ENCODE measurements around the gene MICB.

The MICB gene

DNA sequence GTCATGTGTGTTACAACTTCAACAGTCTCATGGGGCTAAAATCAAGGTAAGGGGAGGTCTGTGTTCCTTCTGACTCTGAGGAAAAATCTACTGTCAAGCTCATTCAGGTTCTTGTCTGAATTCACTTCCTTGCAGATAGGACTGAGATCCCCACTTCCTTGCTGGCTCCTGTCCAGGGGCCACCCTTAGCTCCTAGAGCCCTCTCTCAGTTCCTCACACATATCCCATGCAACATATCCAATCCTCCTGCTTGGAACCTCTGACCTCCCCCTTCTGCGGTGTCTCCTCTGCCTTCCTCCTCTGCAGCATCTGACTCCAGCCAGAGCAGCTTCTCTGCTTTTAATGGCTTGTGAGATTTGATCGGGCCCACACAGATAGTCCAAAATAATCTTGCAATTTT is 27.1 kb upstream of the MICB start:
- DNase-seq (ENCODE audit: extremely low read depth, low read depth) = no peak
- TF ChIP-seq, protein P1, sequence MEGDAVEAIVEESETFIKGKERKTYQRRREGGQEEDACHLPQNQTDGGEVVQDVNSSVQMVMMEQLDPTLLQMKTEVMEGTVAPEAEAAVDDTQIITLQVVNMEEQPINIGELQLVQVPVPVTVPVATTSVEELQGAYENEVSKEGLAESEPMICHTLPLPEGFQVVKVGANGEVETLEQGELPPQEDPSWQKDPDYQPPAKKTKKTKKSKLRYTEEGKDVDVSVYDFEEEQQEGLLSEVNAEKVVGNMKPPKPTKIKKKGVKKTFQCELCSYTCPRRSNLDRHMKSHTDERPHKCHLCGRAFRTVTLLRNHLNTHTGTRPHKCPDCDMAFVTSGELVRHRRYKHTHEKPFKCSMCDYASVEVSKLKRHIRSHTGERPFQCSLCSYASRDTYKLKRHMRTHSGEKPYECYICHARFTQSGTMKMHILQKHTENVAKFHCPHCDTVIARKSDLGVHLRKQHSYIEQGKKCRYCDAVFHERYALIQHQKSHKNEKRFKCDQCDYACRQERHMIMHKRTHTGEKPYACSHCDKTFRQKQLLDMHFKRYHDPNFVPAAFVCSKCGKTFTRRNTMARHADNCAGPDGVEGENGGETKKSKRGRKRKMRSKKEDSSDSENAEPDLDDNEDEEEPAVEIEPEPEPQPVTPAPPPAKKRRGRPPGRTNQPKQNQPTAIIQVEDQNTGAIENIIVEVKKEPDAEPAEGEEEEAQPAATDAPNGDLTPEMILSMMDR (IDR thresholded peaks at IDR 0.05; ENCODE audit: low read depth, low read length) = no peak

- TF ChIP-seq, protein P1 (IDR thresholded peaks at IDR 0.05; ENCODE audit: low read depth, low read length) = no peak
- no peak for DNase-seq (ENCODE audit: extremely low read depth, low read depth)
Observed at GRCh38 chr6:31471711-31472110, 26.2 kb upstream of the MICB start.

GRCh38 chr6:31472259-31472658 is 25.7 kb upstream of the MICB start:
- no peak for DNase-seq (ENCODE audit: extremely low read depth, low read depth)
- TF ChIP-seq, protein P1 (IDR thresholded peaks at IDR 0.05; ENCODE audit: low read depth, low read length) = no peak

GRCh38 chr6:31473244-31473643 is 24.7 kb upstream of the MICB start:
- no peak for DNase-seq (ENCODE audit: extremely low read depth, low read depth)
- TF ChIP-seq, protein P1 (IDR thresholded peaks at IDR 0.05; ENCODE audit: low read depth, low read length) = no peak

GRCh38 chr6:31473780-31474761 is 23.9 kb upstream of the MICB start:
- DNase-seq (ENCODE audit: extremely low read depth, low read depth) = no peak
- TF ChIP-seq, protein P1 (IDR thresholded peaks at IDR 0.05; ENCODE audit: low read depth, low read length) = no peak

GRCh38 chr6:31474871-31475286 is 23.1 kb upstream of the MICB start:
- DNase-seq (ENCODE audit: extremely low read depth, low read depth) = no peak
- TF ChIP-seq, protein P1 (IDR thresholded peaks at IDR 0.05; ENCODE audit: low read depth, low read length) = peak; percentile 13

GRCh38 chr6:31476515-31477139 is 21.3 kb upstream of the MICB start:
- TF ChIP-seq, protein P1 (IDR thresholded peaks at IDR 0.05; ENCODE audit: low read depth, low read length) = no peak
- no peak for DNase-seq (ENCODE audit: extremely low read depth, low read depth)

Measured in AG09319 (cell line).